ENCODE measurements around the gene ASTE1. TPM values are rescaled to one million over a fixed set of nuclear protein-coding genes. Genes with fewer than 3 reads are reported as not detected.

The ASTE1 gene
- total and polyA plus RNA-seq, 9 of the 15 experiments (the other 6 are each of a cell fraction or from before 2014, with no cell fraction given): 3.5 to 12.1 (median 6.9) TPM

- ATAC-seq (no peak), FAIRE-seq (no peak), DNase-seq (ENCODE audit: extremely low read depth in 1 of 4, low spot score in 3 of 4) (no peak)
- intact Hi-C loops (cut with micrococcal nuclease) (no loop called here), in situ Hi-C loops (cut with MboI) (no loop called here)
- H3K9me1 ChIP-seq (ENCODE audit: control insufficient read depth, insufficient read depth, low read length): no peaks in the 10 kb centered on the region
- H2AFZ ChIP-seq (ENCODE audit: low read depth, low read length): no peak overlapping the region
- ChIA-PET CTCF (ENCODE audit: low intra/inter-chr PET ratio) (no interaction called here), POLR2A (no interaction called here)
- no peaks in the 10 kb centered on the region for H3K4me1 ChIP-seq (replicated peaks in 1 of 2; ENCODE audit: control insufficient read depth in 2 of 2, insufficient read depth in 2 of 2, low read length in 2 of 2)
- no TSS peak for BruUV-seq (replicated peaks)
- H3K4me3 ChIP-seq: no peak overlapping the region
- H3K9me3 ChIP-seq (replicated peaks; ENCODE audit: control insufficient read depth, insufficient read depth, low read depth, low read length): no peaks in the 10 kb centered on the region
- H3K27ac ChIP-seq (ENCODE audit: extremely low read depth, low read depth, low read length): no peak overlapping the region
- no peaks in the 10 kb centered on the region for H4K20me1 ChIP-seq (replicated peaks; ENCODE audit: control insufficient read depth, insufficient read depth, low read length)
- peaks cover 21% of the 10 kb centered on the region; the same call in 2 of the 3 replicates for H3K36me3 ChIP-seq (ENCODE audit: control insufficient read depth, insufficient read depth, low read length)
- no peaks in the 10 kb centered on the region for H3K79me2 ChIP-seq (ENCODE audit: control insufficient read depth, insufficient read depth, low read length)
- WGBS (ENCODE audit: insufficient coverage, low coverage, missing lambda C conversion rate): 69% methylated on average over 2 of the region's 5 CpGs
- no peak overlapping the region for H3K4me2 ChIP-seq (ENCODE audit: insufficient read depth, low read length)
- H3K27me3 ChIP-seq (ENCODE audit: control insufficient read depth in 2 of 2, insufficient read depth in 2 of 2, low read length in 2 of 2): no peaks in the 10 kb centered on the region
- no peak overlapping the region for H3K9ac ChIP-seq (ENCODE audit: insufficient read depth in 1 of 2, low read depth in 2 of 2, low read length in 2 of 2)
- TF ChIP-seq NKRF (IDR thresholded peaks at IDR 0.05; ENCODE audit: borderline replicate concordance): no peak
- TF ChIP-seq, protein P1, sequence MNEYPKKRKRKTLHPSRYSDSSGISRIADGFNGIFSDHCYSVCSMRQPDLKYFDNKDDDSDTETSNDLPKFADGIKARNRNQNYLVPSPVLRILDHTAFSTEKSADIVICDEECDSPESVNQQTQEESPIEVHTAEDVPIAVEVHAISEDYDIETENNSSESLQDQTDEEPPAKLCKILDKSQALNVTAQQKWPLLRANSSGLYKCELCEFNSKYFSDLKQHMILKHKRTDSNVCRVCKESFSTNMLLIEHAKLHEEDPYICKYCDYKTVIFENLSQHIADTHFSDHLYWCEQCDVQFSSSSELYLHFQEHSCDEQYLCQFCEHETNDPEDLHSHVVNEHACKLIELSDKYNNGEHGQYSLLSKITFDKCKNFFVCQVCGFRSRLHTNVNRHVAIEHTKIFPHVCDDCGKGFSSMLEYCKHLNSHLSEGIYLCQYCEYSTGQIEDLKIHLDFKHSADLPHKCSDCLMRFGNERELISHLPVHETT (CRISPR knock-in tag; conservative IDR thresholded peaks at IDR 0.05 in 1 of 2, IDR thresholded peaks at IDR 0.05 in 1 of 2): no peak
- no peak for TF ChIP-seq ZNF354B (CRISPR knock-in tag; IDR thresholded peaks at IDR 0.05)
- TF ChIP-seq ZC3H11A (IDR thresholded peaks at IDR 0.05; ENCODE audit: low read depth, low read length): no peak
- no peak for TF ChIP-seq MEIS2 (IDR thresholded peaks at IDR 0.05; ENCODE audit: partially characterized antibody)
- no peak for TF ChIP-seq SMARCA5 (IDR thresholded peaks at IDR 0.05)
- no peak for TF ChIP-seq ZNF239 (CRISPR knock-in tag; IDR thresholded peaks at IDR 0.05)
- TF ChIP-seq CAMTA2 (CRISPR knock-in tag; conservative IDR thresholded peaks at IDR 0.05): no peak
- no peak for TF ChIP-seq EGR1 (conservative IDR thresholded peaks at IDR 0.05)
- no peak for TF ChIP-seq RBM25 (IDR thresholded peaks at IDR 0.05; ENCODE audit: low read depth, low read length, severe bottlenecking)
- no peak for TF ChIP-seq HDAC1 (IDR thresholded peaks at IDR 0.05)
- no peak for TF ChIP-seq DLX4 (CRISPR knock-in tag; IDR thresholded peaks at IDR 0.05)
- no peak for TF ChIP-seq SREBF1 (IDR thresholded peaks at IDR 0.05; ENCODE audit: borderline replicate concordance, low read depth, low read length)
- TF ChIP-seq, protein P2, sequence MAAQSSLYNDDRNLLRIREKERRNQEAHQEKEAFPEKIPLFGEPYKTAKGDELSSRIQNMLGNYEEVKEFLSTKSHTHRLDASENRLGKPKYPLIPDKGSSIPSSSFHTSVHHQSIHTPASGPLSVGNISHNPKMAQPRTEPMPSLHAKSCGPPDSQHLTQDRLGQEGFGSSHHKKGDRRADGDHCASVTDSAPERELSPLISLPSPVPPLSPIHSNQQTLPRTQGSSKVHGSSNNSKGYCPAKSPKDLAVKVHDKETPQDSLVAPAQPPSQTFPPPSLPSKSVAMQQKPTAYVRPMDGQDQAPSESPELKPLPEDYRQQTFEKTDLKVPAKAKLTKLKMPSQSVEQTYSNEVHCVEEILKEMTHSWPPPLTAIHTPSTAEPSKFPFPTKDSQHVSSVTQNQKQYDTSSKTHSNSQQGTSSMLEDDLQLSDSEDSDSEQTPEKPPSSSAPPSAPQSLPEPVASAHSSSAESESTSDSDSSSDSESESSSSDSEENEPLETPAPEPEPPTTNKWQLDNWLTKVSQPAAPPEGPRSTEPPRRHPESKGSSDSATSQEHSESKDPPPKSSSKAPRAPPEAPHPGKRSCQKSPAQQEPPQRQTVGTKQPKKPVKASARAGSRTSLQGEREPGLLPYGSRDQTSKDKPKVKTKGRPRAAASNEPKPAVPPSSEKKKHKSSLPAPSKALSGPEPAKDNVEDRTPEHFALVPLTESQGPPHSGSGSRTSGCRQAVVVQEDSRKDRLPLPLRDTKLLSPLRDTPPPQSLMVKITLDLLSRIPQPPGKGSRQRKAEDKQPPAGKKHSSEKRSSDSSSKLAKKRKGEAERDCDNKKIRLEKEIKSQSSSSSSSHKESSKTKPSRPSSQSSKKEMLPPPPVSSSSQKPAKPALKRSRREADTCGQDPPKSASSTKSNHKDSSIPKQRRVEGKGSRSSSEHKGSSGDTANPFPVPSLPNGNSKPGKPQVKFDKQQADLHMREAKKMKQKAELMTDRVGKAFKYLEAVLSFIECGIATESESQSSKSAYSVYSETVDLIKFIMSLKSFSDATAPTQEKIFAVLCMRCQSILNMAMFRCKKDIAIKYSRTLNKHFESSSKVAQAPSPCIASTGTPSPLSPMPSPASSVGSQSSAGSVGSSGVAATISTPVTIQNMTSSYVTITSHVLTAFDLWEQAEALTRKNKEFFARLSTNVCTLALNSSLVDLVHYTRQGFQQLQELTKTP (IDR thresholded peaks at IDR 0.05; ENCODE audit: low read depth in 1 of 2, partially characterized antibody in 2 of 2): no peak
- TF ChIP-seq MYNN (IDR thresholded peaks at IDR 0.05): no peak
- no peak for TF ChIP-seq MYNN (CRISPR knock-in tag; IDR thresholded peaks at IDR 0.05)
- no peak for TF ChIP-seq ILK (tag; IDR thresholded peaks at IDR 0.05; ENCODE audit: borderline replicate concordance, low read depth)
Observed at GRCh38 chr3:130991126-130991525, 35.5 kb downstream of the ASTE1 start.

All from K562 (cell line).